GM06990 (cell line): ENCODE results near the gene MPV17L2.

Experiments
- DNase-seq: peaks from one replicate; pipeline ENCODE4 v3.0.0-alpha.2; 2011; ENCODE audit not compliant: insufficient read length; ENCODE audit errors: extremely low read depth
- H3K27me3 ChIP-seq: replicated peaks from 2 replicates; pipeline ENCODE4 v1.6.0; 2011; ENCODE audit warnings: low read length; ENCODE audit not compliant: control insufficient read depth, insufficient read depth
- H3K36me3 ChIP-seq: 2 replicates; pipeline ENCODE4 v1.5.1; 2011; ENCODE audit warnings: low read length; ENCODE audit not compliant: control insufficient read depth, insufficient read depth
- H3K4me3 ChIP-seq: replicated peaks from 2 replicates; pipeline ENCODE4 v1.5.1; 2011; ENCODE audit warnings: low read depth, mild to moderate bottlenecking, control low read depth, low read length
- CTCF ChIP-seq: IDR thresholded peaks from 2 replicates; pipeline ENCODE4 v1.5.1; 2011; ENCODE audit warnings: low read length, control low read depth, mild to moderate bottlenecking, inconsistent platforms; ENCODE audit not compliant: insufficient read depth, poor library complexity, severe bottlenecking

Gene MPV17L2

DNA sequence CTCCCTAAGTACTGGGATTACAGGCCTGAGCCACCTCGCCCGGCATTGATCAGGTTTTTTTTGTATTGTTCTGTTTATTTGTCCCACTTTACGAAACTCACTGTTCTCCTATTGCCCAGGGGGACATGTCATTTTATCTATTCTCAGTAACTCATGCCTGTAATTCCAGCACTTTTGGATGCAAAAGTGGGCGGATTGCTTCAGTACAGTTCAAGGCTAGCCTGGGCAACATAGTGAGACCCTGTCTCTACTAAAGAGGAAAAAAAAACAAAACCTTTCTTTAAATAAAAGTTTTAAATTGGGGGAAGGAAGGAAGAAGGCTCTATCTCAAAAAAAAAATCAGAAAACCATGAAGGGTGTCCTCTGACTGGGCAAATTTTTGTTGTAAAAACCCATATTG is 2.7 kb upstream of the MPV17L2 start:
- Histone ChIP-seq H3K36me3 (no peaks in the 10 kb centered on the region; the same call in 1 of the 2 replicates), H3K4me3 (no peak overlapping the region), H3K27me3 (no peaks in the 10 kb centered on the region)
- TF ChIP-seq CTCF: no peak
- no peak for DNase-seq

- H3K27me3 ChIP-seq: no peaks in the 10 kb centered on the region
- TF ChIP-seq CTCF: no peak
- DNase-seq: no peak
- peaks cover 6% of the 10 kb centered on the region for H3K36me3 ChIP-seq
- H3K4me3 ChIP-seq: peak overlapping the region; percentile 42
Measured at GRCh38 chr19:18191640-18192062, 1.4 kb upstream of the MPV17L2 start.

DNA sequence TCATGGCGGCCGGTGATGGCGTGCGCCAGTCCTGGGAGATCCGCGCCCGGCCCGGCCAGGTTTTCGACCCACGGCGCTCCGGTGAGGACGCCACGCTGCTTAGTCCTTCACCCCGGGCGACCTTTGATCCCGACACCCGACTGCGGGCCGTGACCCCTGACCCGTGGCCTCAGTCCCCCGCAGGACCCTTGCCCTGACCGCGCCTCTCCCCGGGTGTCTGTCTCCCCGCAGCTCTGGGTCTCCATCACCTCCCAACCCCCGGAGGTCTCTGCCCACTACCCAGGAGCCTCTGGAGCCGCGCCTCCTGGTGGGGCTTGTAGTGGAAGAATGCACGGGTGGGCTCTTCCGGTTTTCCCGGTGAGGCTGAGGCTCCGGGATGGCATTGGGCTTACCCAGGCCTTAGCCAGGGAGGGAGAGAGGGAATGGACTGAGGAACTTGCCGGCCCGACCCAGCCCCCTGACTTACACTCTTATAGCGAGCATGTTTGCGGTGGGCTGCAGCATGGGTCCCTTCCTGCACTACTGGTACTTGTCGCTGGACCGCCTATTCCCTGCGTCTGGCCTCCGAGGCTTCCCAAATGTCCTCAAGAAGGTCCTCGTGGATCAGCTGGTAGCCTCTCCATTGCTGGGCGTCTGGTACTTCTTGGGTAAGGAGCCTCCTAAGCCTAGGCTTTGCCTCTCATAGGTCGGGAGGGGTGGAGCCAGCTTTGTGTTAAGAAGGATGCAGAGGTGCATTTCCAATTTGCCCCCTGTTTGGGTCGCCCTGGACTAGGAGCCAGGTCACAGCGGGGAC is 566 bp downstream of the MPV17L2 start:
- peaks cover 12% of the 10 kb centered on the region for H3K36me3 ChIP-seq
- H3K27me3 ChIP-seq: no peaks in the 10 kb centered on the region
- peak overlapping the region; percentile 70 for H3K4me3 ChIP-seq
- no peak for TF ChIP-seq CTCF
- DNase-seq: no peak

DNA sequence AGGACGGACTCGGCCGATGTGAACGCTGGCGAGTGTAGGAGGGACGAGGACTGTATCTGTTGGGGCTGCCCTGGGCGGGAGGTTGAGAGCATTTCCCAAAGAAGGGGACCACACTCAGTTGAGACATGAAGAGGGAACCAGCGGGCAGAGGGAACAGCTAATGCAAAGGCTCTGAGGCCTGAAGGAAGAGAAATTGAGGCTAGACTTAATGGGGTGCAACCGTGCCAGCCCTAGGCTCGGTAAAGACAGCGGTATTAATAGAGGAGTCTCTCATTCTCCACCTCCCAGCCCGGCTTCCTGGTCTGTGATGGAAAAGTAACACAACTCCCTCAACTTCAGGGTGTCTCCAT is 1.1 kb downstream of the MPV17L2 start:
- TF ChIP-seq CTCF: no peak
- peak overlapping the region; percentile 70 for H3K4me3 ChIP-seq
- no peaks in the 10 kb centered on the region for H3K27me3 ChIP-seq
- DNase-seq: no peak
- H3K36me3 ChIP-seq: peaks cover 13% of the 10 kb centered on the region

- H3K36me3 ChIP-seq: peaks cover 13% of the 10 kb centered on the region
- peak overlapping the region; percentile 70 for H3K4me3 ChIP-seq
- peak; percentile 65 for DNase-seq
- H3K27me3 ChIP-seq: no peaks in the 10 kb centered on the region
- no peak for TF ChIP-seq CTCF
Measured at GRCh38 chr19:18194554-18195238, 1.7 kb downstream of the MPV17L2 start.
